Esophagus muscularis mucosa (tissue), 4 donors: ENCODE measurements around the gene LIMK1. TPM values are rescaled to one million over a fixed set of nuclear protein-coding genes. Genes with fewer than 3 reads are reported as not detected.
A peak's percentile ranks its signal among the peaks of the same experiment; 100 is the strongest.

Source experiments
- DNase-seq: peaks from one replicate; pipeline ENCODE4 v3.0.0-alpha.2; 2017; ENCODE audit errors: extremely low spot score
- H3K27ac ChIP-seq, 4 donors: fragments of 200-600 bp; sonication (generic); replicated peaks in 1 of 4; 1 replicate in 3 of 4; 2 replicates in 1 of 4; pipeline ENCODE4 v1.5.1; 2016 to 2019; ENCODE audit warnings: mild to moderate bottlenecking in 1 of 4
- H3K27me3 ChIP-seq, 4 donors: fragments of 200-600 bp; sonication (generic); one replicate each; pipeline versions ENCODE4 v1.5.1 to v1.6.0; 2016 to 2019
- H3K36me3 ChIP-seq, 4 donors: fragments of 200-600 bp; sonication (generic); one replicate each; pipeline ENCODE4 v1.5.1; 2016 to 2019
- H3K4me1 ChIP-seq, 4 donors: fragments of 200-600 bp; sonication (generic); one replicate each; pipeline ENCODE4 v1.5.1; 2016 to 2019
- H3K4me3 ChIP-seq, 4 donors: fragments of 200-600 bp; sonication (generic); 1 replicate in 2 of 4; 2 replicates in 2 of 4; pipeline ENCODE4 v1.5.1; 2016 to 2019; ENCODE audit warnings: mild to moderate bottlenecking in 4 of 4, moderate library complexity in 1 of 4
- H3K9me3 ChIP-seq, 4 donors: fragments of 200-600 bp; sonication (generic); 1 replicate in 3 of 4; 2 replicates in 1 of 4; pipeline ENCODE4 v1.5.1; 2016 to 2019
- EP300 ChIP-seq: sonication (generic); formaldehyde crosslinking; IDR thresholded peaks from one replicate; pipeline ENCODE4 v1.6.1; 2017; ENCODE audit warnings: antibody characterized with exemption
- POLR2A ChIP-seq: fragments of 450-650 bp; IDR thresholded peaks from one replicate; pipeline ENCODE4 v1.6.1; 2017; ENCODE audit warnings: antibody characterized with exemption, moderate library complexity, mild to moderate bottlenecking, low read depth
- POLR2AphosphoS5 ChIP-seq, 2 donors: sonication (generic); formaldehyde crosslinking; IDR thresholded peaks; one replicate each; pipeline ENCODE4 v1.6.1; 2017; ENCODE audit warnings: antibody characterized with exemption in 2 of 2
- WGBS: methylation state at CpG from one replicate; pipeline ENCODE4 v1.1.5; 2018; 5-methylcytosine and 5-hydroxymethylcytosine counted together
- intact Hi-C: fragments of 100-400 bp; cut with DNase I; formaldehyde crosslinking; loops from one replicate; pipeline ENCODE4 v1.15.1; 2023
- total RNA-seq, 4 donors: library from RNA; depleted of rRNA; stranded (reverse); fragments of >200 nt; gene quantifications; one replicate each; pipeline versions ENCODE4 v1.1.0 to v1.2.1, GENCODE V29; 2016
- TF ChIP-seq, protein P1 (sequence below), 3 experiments: fragments of 200-600 bp in 2 of 3; fragments of 450-650 bp in 1 of 3; sonication (generic) in 2 of 3; IDR thresholded peaks; one replicate each; pipeline ENCODE4 v1.5.1; 2017 to 2019; ENCODE audit warnings: antibody characterized with exemption in 3 of 3, mild to moderate bottlenecking in 2 of 3, moderate library complexity in 1 of 3

The LIMK1 gene
- total RNA-seq, 4 donors from 2014 or later = 10.0 to 19.3 (median 11.9) TPM

DNA sequence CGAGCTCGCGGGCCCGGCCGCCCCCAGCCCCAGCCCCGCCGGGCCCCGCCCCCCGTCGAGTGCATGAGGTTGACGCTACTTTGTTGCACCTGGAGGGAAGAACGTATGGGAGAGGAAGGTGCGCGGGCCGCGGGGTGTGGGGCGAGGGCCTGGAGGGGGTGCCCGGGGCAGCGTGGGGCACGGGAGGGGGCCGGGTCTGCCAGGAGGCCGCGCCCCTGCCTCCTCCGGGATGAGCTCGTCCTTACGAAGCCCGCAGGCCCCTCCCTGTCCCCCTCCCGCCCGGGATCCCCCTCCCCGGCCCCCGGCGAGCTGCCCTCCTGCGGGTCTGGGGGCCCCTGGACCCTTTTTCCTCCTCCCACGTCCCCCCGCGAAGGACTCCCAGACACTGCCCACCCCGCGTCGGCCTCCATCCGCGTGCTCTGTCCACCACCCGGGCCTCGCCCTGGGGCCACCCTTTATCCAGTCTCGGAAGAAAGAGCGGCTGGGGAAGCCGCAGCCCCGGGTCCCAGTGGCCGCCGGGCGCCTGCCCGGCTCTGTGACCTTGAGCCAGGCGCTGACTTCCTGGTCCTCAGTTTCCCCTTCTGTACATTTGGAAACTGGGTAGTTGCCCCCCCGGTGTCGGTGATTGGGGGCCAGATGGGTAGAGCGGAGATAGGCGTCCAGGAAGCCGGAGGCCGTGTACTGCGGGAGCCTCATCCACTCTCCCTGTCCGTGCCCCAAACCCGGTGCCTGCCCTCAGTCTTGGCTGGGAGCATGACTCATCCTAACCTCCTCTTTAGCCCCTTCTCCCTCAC, 521 bp downstream of the LIMK1 start:
- Histone ChIP-seq H3K4me1 (peaks cover 17 to 28% (median 25%) of the 10 kb centered on the region in 4 donors), H3K27ac (peak overlapping the region; percentile 55 to 75 (median 63)), H3K9me3 (no peaks in the 10 kb centered on the region), H3K27me3 (peaks cover 0 to 3% (median 0%) of the 10 kb centered on the region in 4 donors), H3K4me3 (peak overlapping the region; percentile 84 to 95 (median 90)), H3K36me3 (peaks cover 0 to 22% (median 1%) of the 10 kb centered on the region in 4 donors)
- intact Hi-C loops = no loop called here
- TF ChIP-seq POLR2A (no peak), POLR2AphosphoS5 (IDR thresholded peaks at IDR 0.05) (no peak), EP300 (no peak)
- TF ChIP-seq, protein P1, sequence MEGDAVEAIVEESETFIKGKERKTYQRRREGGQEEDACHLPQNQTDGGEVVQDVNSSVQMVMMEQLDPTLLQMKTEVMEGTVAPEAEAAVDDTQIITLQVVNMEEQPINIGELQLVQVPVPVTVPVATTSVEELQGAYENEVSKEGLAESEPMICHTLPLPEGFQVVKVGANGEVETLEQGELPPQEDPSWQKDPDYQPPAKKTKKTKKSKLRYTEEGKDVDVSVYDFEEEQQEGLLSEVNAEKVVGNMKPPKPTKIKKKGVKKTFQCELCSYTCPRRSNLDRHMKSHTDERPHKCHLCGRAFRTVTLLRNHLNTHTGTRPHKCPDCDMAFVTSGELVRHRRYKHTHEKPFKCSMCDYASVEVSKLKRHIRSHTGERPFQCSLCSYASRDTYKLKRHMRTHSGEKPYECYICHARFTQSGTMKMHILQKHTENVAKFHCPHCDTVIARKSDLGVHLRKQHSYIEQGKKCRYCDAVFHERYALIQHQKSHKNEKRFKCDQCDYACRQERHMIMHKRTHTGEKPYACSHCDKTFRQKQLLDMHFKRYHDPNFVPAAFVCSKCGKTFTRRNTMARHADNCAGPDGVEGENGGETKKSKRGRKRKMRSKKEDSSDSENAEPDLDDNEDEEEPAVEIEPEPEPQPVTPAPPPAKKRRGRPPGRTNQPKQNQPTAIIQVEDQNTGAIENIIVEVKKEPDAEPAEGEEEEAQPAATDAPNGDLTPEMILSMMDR (IDR thresholded peaks at IDR 0.05) = no peak
- 2% methylated on average over 43 of the region's 61 CpGs for WGBS
- no peak for DNase-seq

DNA sequence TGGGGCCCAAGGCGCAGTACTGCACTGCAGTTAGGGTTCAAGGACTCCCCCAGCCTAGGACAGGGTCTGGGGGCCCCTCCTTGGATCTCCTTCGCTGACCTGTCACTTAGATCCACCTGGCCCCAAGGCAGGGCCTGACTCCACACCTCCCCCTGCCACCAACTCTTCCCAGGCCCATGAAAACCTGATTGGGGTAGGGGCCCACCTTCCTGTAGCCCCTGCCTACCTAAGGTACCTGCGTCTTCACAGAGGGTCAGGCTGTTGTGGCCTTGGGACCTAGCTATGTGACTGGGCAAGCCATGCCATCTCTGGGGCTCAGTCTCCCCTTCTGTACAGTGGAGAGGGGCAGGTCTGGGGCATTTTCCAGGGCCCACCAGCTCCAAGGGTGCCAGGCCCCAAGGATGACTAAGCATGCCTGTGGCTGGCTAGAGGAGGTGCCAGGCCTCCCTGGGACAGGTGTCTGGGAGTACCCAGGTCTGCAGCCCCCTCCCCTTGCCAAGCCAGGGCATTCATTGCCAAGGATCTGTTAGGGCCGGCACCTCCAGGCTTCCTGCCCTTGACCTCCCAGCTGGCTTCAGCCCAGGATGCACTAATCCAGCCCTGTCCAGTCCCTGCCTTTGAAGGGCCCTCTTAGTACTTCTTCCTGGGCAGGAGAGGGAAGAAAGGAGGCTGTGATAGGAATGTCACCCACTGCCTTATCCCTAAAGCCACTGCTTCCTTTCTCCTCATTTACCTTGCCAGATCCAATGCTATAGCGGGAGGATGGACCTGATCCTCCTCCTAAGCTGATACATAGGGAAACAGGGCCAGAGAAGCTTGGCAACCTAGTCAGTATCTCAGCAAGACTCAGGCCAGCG, 1.3 kb downstream of the LIMK1 start:
- intact Hi-C loops = no loop called here
- no peak for DNase-seq
- WGBS = 85% methylated on average over 4 of the region's 6 CpGs
- no peak for TF ChIP-seq POLR2A
- no peak for TF ChIP-seq POLR2AphosphoS5 (IDR thresholded peaks at IDR 0.05)
- peaks cover 17 to 28% (median 25%) of the 10 kb centered on the region in 4 donors for H3K4me1 ChIP-seq
- H3K4me3 ChIP-seq = peak overlapping the region; percentile 84 to 95 (median 90)
- peaks cover 0 to 23% (median 1%) of the 10 kb centered on the region in 4 donors for H3K36me3 ChIP-seq
- peaks cover 0 to 3% (median 0%) of the 10 kb centered on the region in 4 donors for H3K27me3 ChIP-seq
- H3K27ac ChIP-seq = peak overlapping the region; percentile 55 to 75 (median 63)
- no peaks in the 10 kb centered on the region for H3K9me3 ChIP-seq

DNA sequence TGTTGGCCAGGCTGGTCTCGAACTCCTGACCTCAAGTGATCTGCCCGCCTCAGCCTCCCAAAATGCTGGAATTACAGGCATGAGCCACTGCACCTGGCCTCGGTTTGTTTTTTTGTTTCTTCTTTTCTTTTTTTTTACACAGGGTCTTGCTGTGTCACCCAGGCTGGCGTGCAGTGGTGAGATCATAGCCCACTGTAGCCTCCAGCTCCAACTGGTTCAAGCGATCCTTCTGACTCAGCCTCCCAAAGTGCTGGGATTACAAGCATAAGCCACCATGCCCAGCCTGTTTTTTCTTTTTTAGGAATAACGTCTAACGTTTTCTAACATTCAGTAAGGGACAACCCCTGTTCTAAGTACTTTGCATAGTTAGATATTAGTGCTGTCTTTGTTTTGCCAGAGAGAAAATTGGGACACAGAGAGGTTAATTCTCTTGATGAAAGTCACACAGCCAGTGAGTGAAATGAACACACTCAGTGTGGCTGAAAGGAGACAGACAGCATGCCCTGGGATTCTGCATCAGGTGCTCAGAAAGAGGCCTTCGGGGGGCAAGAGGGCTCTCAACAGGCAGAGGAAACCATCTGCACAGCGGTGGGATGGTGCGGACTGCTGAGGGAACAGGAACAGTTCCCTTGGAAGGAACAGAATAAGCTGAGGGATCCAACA, 4.3 kb downstream of the LIMK1 start:
- peaks cover 0 to 3% (median 0%) of the 10 kb centered on the region in 4 donors for H3K27me3 ChIP-seq
- H3K9me3 ChIP-seq = no peaks in the 10 kb centered on the region
- H3K4me1 ChIP-seq = peaks cover 26 to 33% (median 31%) of the 10 kb centered on the region in 4 donors
- DNase-seq = no peak
- TF ChIP-seq, protein P1 (IDR thresholded peaks at IDR 0.05) = no peak
- no peak for TF ChIP-seq POLR2A
- TF ChIP-seq EP300 = no peak
- no peak for TF ChIP-seq POLR2AphosphoS5 (IDR thresholded peaks at IDR 0.05)
- H3K27ac ChIP-seq = no peak overlapping the region
- peaks cover 0 to 27% (median 5%) of the 10 kb centered on the region in 4 donors for H3K36me3 ChIP-seq
- 93% methylated on average over 10 of the region's 10 CpGs for WGBS
- intact Hi-C loops = no loop called here
- no peak overlapping the region for H3K4me3 ChIP-seq

DNA sequence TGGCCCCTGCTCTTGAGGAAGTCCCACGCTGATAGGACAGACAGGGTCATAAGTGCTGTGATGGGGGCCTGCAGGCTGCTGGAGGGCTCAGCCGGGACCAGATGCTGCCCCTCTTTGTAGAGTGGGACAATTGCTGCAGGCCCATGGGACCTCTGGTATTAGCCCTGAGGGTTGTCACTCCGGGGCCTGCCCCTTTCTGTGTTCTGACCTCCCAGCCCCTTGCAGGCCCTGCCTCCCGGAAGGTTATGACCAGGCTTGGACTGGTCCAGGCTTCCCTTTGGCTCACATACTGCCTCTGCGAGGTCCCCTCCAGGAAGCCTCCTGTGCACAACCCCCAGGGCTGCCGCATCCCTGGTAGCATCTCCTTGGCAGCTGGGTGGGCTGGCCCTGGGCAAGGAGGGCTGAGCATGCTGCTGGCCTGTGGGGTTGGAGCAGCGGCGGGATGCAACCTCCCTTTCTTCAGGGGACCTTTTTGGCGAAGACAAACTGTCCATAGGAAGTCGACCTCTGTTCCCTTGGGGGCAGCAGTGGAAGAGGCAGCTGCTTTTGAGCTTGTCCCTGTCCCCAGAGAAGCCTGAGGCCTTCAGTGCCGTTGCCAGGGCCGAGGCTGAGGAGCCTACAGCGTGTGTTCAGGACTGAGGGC, 8.8 kb downstream of the LIMK1 start:
- WGBS = 57% methylated on average over 11 of the region's 13 CpGs
- Histone ChIP-seq H3K27me3 (no peaks in the 10 kb centered on the region), H3K9me3 (no peaks in the 10 kb centered on the region), H3K4me3 (peak overlapping the region; percentile 52 to 64 (median 54)), H3K27ac (peak overlapping the region; percentile 54 to 74 (median 71)), H3K4me1 (peaks cover 33 to 35% (median 34%) of the 10 kb centered on the region in 4 donors), H3K36me3 (peaks cover 6 to 26% (median 13%) of the 10 kb centered on the region in 4 donors)
- no peak for DNase-seq
- intact Hi-C loops = no loop called here
- no peak for TF ChIP-seq POLR2AphosphoS5 (IDR thresholded peaks at IDR 0.05)
- TF ChIP-seq POLR2A = no peak
- TF ChIP-seq, protein P1 (IDR thresholded peaks at IDR 0.05) = no peak
- TF ChIP-seq EP300 = no peak
